Thoracic aorta (tissue), 2 donors: ENCODE measurements around the gene CREB3L1. TPM values are rescaled to one million over a fixed set of nuclear protein-coding genes. Genes with fewer than 3 reads are reported as not detected.
A peak's percentile ranks its signal among the peaks of the same experiment; 100 is the strongest.

Experiments used
- ATAC-seq: fragments of 150-250 bp; one replicate; pipeline ENCODE4 v1.8.0; 2017; ENCODE audit warnings: low read depth; ENCODE audit not compliant: insufficient number of reproducible peaks, low FRiP score
- DNase-seq: peaks from one replicate; pipeline ENCODE4 v3.0.0-alpha.2; 2020; ENCODE audit warnings: low spot score
- H3K27ac ChIP-seq, 2 donors: fragments of 200-600 bp; sonication (generic); 1 replicate in 1 of 2; 2 replicates in 1 of 2; pipeline ENCODE4 v1.5.1; 2016; ENCODE audit warnings: mild to moderate bottlenecking in 2 of 2, moderate library complexity in 2 of 2
- H3K27me3 ChIP-seq: fragments of 200-600 bp; sonication (generic); replicated peaks from 2 replicates; pipeline ENCODE4 v1.6.0; 2016; ENCODE audit warnings: mild to moderate bottlenecking; ENCODE audit not compliant: insufficient read depth
- H3K36me3 ChIP-seq: fragments of 200-600 bp; sonication (generic); one replicate; pipeline ENCODE4 v1.5.1; 2016
- H3K4me1 ChIP-seq, 2 donors: fragments of 200-600 bp; sonication (generic); 1 replicate in 1 of 2; 2 replicates in 1 of 2; pipeline versions ENCODE4 v1.5.1 to v1.6.0; 2016; ENCODE audit warnings: low read depth in 2 of 2, mild to moderate bottlenecking in 1 of 2; ENCODE audit not compliant: control insufficient read depth in 1 of 2
- H3K4me3 ChIP-seq: fragments of 200-600 bp; sonication (generic); 2 replicates; pipeline ENCODE4 v1.5.1; 2016; ENCODE audit warnings: mild to moderate bottlenecking
- H3K9me3 ChIP-seq: fragments of 200-600 bp; sonication (generic); 2 replicates; pipeline ENCODE4 v1.5.1; 2016
- total RNA-seq, 2 donors: library from RNA; depleted of rRNA; stranded (reverse); fragments of >200 nt; gene quantifications; one replicate each; pipeline versions ENCODE4 v1.1.0 to v1.2.3, GENCODE V29; 2016
- TF ChIP-seq, protein P1 (sequence below): fragments of 200-600 bp; sonication (generic); IDR thresholded peaks from one replicate; pipeline ENCODE4 v1.5.1; 2019; ENCODE audit warnings: antibody characterized with exemption

The CREB3L1 gene
- total RNA-seq, 2 donors from 2014 or later: 3.0 to 7.6 TPM

GRCh38 chr11:46333394-46333947 is 56.0 kb downstream of the CREB3L1 start:
- Histone ChIP-seq H3K36me3 (no peaks in the 10 kb centered on the region), H3K9me3 (no peaks in the 10 kb centered on the region), H3K4me3 (peak overlapping the region; percentile 73), H3K27me3 (peaks cover 14% of the 10 kb centered on the region), H3K27ac (no peak overlapping the region), H3K4me1 (peaks cover 6 to 16% of the 10 kb centered on the region in 2 donors)
- DNase-seq (no peak), ATAC-seq (no peak)
- TF ChIP-seq, protein P1, sequence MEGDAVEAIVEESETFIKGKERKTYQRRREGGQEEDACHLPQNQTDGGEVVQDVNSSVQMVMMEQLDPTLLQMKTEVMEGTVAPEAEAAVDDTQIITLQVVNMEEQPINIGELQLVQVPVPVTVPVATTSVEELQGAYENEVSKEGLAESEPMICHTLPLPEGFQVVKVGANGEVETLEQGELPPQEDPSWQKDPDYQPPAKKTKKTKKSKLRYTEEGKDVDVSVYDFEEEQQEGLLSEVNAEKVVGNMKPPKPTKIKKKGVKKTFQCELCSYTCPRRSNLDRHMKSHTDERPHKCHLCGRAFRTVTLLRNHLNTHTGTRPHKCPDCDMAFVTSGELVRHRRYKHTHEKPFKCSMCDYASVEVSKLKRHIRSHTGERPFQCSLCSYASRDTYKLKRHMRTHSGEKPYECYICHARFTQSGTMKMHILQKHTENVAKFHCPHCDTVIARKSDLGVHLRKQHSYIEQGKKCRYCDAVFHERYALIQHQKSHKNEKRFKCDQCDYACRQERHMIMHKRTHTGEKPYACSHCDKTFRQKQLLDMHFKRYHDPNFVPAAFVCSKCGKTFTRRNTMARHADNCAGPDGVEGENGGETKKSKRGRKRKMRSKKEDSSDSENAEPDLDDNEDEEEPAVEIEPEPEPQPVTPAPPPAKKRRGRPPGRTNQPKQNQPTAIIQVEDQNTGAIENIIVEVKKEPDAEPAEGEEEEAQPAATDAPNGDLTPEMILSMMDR: no peak

- Histone ChIP-seq H3K9me3 (no peaks in the 10 kb centered on the region), H3K4me1 (peaks cover 6 to 23% of the 10 kb centered on the region in 2 donors), H3K4me3 (no peak overlapping the region), H3K36me3 (no peaks in the 10 kb centered on the region), H3K27ac (no peak overlapping the region), H3K27me3 (peaks cover 14% of the 10 kb centered on the region)
- ATAC-seq (no peak), DNase-seq (no peak)
- TF ChIP-seq, protein P1: no peak
Measured at GRCh38 chr11:46334211-46334610, 56.7 kb downstream of the CREB3L1 start.

- TF ChIP-seq, protein P1: no peak
- DNase-seq: no peak
- H3K4me3 ChIP-seq: no peak overlapping the region
- no peak overlapping the region for H3K27ac ChIP-seq
- H3K4me1 ChIP-seq: peaks cover 6 to 25% of the 10 kb centered on the region in 2 donors
- H3K9me3 ChIP-seq: no peaks in the 10 kb centered on the region
- H3K27me3 ChIP-seq: peaks cover 6% of the 10 kb centered on the region
- ATAC-seq: no peak
- H3K36me3 ChIP-seq: no peaks in the 10 kb centered on the region
Measured at GRCh38 chr11:46335271-46335670, 57.8 kb downstream of the CREB3L1 start.

- peaks cover 6% of the 10 kb centered on the region for H3K27me3 ChIP-seq
- no peaks in the 10 kb centered on the region for H3K9me3 ChIP-seq
- no peak for ATAC-seq
Measured at GRCh38 chr11:46335890-46336562, 58.6 kb downstream of the CREB3L1 start.

GRCh38 chr11:46336563-46337180 is 59.2 kb downstream of the CREB3L1 start:
- Histone ChIP-seq H3K4me1 (peaks cover 6 to 25% of the 10 kb centered on the region in 2 donors), H3K27me3 (peaks cover 6% of the 10 kb centered on the region), H3K36me3 (no peaks in the 10 kb centered on the region), H3K4me3 (no peak overlapping the region), H3K27ac (no peak overlapping the region), H3K9me3 (no peaks in the 10 kb centered on the region)
- TF ChIP-seq, protein P1: no peak
- ATAC-seq (no peak), DNase-seq (no peak)

More at GRCh38 chr11:46335890-46336562, 58.6 kb downstream of the CREB3L1 start:
- Histone ChIP-seq H3K4me3 (no peak overlapping the region), H3K27ac (no peak overlapping the region), H3K36me3 (no peaks in the 10 kb centered on the region), H3K4me1 (peaks cover 6 to 25% of the 10 kb centered on the region in 2 donors)
- no peak for DNase-seq
- TF ChIP-seq, protein P1: no peak
